Measurements from ENCODE around the gene ZNF227.
"Not testable (repeated sequence)": the region's sequence is repeated elsewhere in the genome, so short reads cannot be mapped to it uniquely, and the experiment has no call there.

ZNF227 gene

DNA sequence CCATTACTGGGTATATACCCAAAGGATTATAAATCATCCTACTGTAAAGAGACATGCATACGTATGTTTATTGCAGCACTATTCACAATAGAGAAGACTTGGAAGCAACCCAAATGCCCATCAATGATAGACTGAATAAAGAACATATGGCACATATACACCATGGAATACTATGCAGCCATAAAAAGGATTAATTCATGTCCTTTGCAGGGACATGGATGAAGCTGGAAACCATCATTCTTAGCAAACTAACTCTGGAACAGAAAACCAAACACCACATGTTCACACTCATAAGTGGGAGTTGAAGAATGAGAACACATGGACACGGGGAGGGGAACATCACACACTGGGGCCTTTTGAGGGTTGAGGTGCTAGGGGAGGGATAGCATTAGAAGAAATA is 41.1 kb downstream of the ZNF227 start:
- not testable (repeated sequence) for DNase-seq

DNA sequence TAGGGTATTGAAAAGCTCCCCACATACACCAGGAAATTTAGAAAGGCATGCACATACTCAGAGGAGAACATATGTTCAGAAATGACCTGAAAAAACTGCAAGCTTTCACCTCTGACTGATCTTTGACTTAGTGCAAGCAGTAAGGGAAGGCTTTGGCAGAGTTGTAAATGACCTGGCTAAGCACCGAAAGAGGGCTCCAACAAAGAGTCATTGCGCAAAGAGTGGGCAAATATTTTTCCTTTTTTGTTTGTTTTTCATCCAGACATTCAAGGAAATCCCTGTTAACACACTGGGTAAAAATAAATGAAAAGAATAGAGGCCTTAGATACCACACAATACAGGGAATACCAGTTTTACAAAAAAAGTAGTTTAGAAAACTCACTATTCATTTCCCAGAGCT is 42.2 kb downstream of the ZNF227 start:
- no peak for DNase-seq

DNA sequence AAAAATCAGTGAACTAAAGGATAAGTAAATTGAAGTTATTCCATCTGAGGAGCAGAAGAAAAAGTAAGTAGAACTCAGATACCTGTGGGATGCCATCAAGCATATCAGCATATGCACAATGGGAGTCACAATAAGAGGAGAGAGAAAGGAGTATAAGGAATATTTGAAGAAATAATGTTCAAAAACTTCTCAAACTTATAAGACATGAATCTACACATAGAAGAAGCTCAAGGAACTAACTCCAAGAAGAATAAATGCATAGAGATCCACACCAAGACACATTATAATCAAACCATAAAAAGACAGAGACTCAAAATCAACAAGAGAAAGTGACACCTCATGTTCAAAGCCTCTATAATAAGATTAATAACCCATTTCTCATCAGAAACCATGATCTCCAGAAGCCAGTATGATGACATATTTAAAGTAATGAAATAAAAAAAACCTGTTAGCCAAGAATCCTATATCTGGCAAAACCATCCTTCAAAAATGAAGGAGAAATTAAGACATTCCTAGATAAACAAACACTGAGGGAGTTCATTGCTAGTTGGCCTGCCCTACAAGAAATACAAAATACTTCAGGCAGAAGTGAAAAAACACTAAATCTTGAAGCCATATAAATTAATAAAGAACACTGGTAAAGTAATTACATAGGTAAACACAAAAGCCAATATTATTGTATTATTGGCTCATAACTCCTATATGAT is 43.5 kb downstream of the ZNF227 start:
- no peak for DNase-seq

DNA sequence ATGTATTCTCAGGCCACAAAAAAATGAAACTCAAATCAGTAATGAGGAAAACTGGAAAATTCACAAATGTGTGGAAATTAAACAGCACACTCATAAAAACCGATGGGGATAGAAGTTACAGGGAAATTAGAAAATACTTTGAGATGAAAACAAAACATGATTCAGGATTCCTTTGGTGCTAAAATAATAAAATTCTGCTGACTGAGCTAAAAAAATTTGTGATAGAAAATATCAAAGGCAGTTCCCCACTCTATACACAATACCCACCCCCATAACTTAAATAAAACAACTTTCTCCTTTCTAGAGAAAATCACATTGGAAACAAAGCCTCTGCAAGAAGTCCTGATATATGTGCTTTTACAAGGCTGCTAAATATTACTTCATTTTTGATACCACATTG is 45.8 kb downstream of the ZNF227 start:
- DNase-seq = no peak

DNA sequence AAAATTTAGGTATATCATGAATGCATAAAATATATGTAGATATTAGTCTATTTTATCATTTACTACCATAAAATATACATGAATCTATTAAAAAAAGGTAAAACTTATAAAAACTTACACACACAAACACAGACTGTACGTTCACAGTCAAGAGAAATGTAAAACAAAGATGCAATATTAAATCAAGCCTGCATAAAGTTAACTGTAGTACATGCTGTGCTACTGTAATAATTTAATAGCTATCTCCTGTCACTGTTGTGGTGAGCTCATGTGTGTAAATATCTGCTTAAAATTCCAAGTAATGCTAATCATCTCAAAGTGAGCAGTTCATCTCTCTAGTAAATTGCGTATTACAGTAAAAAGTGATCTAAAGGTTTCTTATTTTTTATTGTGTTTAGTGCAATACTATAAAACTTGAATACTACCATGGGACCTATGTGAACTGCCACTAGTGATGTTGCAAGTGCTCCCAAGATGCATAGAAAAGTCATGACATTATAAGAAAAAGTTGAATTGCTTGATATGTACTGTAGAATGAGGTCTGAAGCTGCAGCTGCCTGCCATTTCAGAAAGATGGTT is 46.6 kb downstream of the ZNF227 start:
- no peak for DNase-seq

DNA sequence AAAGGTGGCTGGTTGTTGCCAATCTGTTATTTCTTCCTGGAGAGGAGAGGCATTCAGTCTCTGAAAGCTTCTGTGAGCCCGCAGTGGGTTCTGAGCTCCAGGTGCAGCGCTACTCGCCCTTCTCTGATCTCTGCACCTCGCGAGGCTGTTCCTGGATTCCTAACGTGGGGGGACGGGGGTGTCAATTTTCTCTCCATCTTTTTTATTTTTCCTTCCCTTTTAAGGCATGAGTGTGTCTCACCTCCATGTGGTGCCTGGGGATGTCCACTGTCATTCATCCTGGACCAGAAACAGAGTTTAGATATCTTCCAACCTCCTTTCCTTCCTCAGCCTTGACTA is 48.0 kb downstream of the ZNF227 start:
- DNase-seq = no peak

DNA sequence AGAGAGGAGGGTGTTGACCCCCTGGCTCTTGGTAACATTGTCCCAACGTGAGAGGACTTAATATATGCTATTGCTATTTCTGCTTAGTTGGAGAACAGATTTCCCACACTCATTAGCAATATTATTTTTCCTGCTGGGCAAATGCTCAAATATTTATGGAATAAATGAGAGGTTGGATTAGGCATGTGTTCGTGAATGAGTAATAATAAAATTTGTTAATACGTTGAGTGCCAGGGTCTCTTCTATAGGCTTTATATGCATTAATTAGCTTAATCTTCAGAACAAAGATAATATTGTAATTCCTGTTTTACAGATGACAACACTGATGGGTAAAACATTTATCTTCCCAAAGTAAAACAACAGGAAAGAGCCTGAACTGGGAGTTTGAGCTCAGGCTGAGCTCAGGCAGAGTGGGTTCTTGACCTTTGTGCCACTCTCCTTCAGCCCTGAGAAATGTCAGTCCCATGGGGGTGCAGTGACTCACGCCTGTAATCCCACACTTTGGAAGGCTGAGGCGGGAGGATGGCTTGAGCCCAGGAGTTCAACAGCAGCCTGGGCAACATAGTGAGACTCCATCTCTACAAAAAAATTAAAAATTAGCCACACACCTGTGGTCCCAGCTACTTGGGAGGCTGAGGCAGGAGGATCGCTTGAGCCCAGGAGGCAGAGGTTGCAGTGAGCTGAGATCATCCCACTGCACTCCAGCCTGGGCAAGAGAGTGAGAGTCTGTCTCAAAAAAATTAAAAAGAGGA is 48.5 kb downstream of the ZNF227 start:
- DNase-seq = no peak

DNA sequence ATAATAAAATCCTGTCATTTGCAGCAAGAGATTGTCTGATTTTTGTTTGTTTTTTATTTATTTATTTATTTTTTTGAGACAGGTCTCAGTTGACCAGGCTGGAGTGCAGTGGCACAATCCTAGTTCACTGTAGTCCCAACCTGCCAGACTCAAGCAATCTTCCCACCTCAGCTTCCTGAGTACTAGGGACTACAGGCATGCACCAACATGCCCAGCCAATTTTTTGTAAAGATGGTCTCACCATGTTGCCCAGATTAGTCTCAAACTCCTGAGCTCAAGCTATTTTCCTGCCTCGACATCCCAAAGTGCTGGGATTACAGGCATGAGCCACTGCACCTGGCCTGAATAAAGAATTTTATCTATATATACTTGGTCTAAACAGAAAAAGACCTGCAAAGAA is 65.0 kb downstream of the ZNF227 start:
- DNase-seq = no peak

DNA sequence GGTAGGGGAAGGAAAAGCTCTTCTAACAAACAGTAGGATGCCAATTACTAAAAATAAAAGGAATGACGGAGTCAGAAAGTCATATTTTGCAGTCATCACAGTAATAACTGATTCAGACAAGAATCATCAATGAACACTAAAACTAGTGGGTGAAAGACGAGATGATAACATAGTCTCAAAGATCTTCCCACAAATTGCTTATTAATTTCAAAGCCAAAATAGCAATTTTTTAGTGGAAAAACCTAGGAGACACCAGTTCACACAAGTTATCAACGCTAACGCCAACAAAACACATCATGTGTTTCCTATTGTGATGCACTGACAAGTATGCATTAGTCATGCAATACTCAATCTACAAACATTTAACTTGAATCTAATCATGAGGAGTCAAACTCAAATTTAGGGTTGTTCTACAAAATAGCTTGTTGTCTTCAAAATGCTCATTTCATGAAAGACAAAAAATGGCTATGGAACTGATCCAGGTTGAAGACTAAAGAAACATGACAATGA is 65.9 kb downstream of the ZNF227 start:
- DNase-seq = no peak

DNA sequence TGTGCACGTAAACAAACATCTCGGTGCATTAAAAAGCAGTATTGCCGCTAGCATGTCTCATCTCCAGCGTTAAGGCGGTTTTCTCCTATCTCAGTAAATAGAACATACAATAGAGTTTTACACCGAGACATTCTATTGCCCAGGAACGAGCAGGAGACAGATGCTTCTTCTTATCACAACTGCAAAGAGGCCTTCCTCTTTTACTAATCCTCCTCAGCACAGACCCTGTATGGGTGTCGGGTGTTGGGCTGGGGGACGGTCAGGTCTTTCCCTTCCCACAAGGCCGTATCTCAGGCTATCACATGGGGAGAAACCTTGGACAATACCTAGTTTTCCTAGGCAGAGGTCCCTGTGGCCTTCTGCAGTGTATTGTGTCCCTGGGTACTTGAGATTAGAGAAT is 68.6 kb downstream of the ZNF227 start:
- DNase-seq = no peak

DNA sequence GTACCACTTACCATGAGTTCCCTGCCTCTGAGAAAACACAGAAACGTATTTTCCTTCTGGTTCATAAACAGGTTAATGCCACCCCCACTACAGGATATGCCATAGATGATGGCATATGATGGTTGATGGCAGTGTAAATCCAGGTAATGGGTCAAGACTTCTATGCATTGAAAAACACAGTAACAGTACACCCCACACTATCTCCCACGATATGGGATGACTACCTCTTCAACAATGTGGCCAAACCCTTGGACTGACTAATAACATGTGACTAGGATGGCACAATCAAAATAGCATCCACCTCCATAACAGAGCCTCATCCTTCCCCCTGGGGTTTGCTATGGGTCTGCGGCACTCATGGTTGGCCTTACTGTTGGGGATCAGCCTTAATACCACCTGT is 70.5 kb downstream of the ZNF227 start:
- DNase-seq = no peak

DNA sequence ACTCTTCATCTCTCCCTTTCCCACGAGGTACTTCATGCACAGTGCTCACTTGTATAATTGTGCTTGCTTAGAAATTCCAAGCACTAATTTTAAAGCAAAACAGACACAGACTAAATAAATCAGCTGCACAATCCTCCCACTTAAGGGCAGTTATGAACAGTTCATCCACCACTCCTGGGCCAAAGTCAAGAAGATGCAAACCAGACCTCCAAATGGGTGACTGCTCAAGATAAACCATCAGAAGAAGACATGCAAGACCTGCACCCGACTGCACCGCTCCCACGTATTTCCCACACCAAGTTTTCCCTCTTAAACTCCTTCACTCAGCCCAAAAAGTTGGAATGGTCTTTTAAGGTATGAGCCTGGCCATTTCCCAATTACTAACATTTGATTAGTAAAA is 72.6 kb downstream of the ZNF227 start:
- DNase-seq = no peak

Measured in CD4-positive, alpha-beta T cell treated with Interleukin-10 for 1 hour (primary cell).